MM.1S (cell line): ENCODE results near the gene PATL1.

Source experiments
- DNase-seq: peaks from one replicate; pipeline ENCODE4 v3.0.0-alpha.2; 2015
- H2AFZ ChIP-seq: fragments of 300-600 bp; sonication (generic); 2 replicates; pipeline ENCODE4 v1.6.0; 2016; ENCODE audit warnings: antibody characterized with exemption, low read length
- H3F3A ChIP-seq: fragments of 300-600 bp; sonication (generic); 2 replicates; pipeline ENCODE4 v1.6.1; 2016; ENCODE audit warnings: mild to moderate bottlenecking, antibody characterized with exemption, low read length, moderate library complexity, mixed read lengths; ENCODE audit not compliant: insufficient read depth
- H3K27ac ChIP-seq: fragments of 300-600 bp; sonication (generic); 2 replicates; pipeline ENCODE4 v1.5.1; 2016; ENCODE audit warnings: mild to moderate bottlenecking, low read length
- H3K27me3 ChIP-seq: fragments of 300-600 bp; sonication (generic); replicated peaks from 2 replicates; pipeline ENCODE4 v1.6.0; 2016; ENCODE audit warnings: low read length; ENCODE audit not compliant: insufficient read depth
- H3K36me3 ChIP-seq: fragments of 300-600 bp; sonication (generic); replicated peaks from 2 replicates; pipeline ENCODE4 v1.6.1; 2016; ENCODE audit warnings: mild to moderate bottlenecking, low read length, mixed read lengths; ENCODE audit not compliant: insufficient read depth
- H3K4me1 ChIP-seq: fragments of 300-600 bp; sonication (generic); 2 replicates; pipeline ENCODE4 v1.6.1; 2016; ENCODE audit warnings: low read length, mixed read lengths
- H3K4me2 ChIP-seq: fragments of 300-600 bp; sonication (generic); 2 replicates; pipeline ENCODE4 v1.6.0; 2016; ENCODE audit warnings: low read depth, low read length
- H3K4me3 ChIP-seq: fragments of 300-600 bp; sonication (generic); 2 replicates; pipeline ENCODE4 v1.5.1; 2016; ENCODE audit warnings: low read length, mixed read lengths
- H3K79me2 ChIP-seq: fragments of 300-600 bp; sonication (generic); 2 replicates; pipeline ENCODE4 v1.6.1; 2016; ENCODE audit warnings: mixed run types, low read length, mixed read lengths
- H3K9ac ChIP-seq: fragments of 300-600 bp; sonication (generic); 2 replicates; pipeline ENCODE4 v1.6.1; 2016; ENCODE audit warnings: low read length, mixed read lengths
- H3K9me2 ChIP-seq: fragments of 300-600 bp; sonication (generic); replicated peaks from 2 replicates; pipeline ENCODE4 v1.6.1; 2016; ENCODE audit warnings: mild to moderate bottlenecking, low read length, mixed read lengths; ENCODE audit not compliant: insufficient read depth
- H3K9me3 ChIP-seq: fragments of 300-600 bp; sonication (generic); replicated peaks from 2 replicates; pipeline ENCODE4 v1.6.1; 2016; ENCODE audit warnings: mild to moderate bottlenecking, low read length, mixed read lengths; ENCODE audit not compliant: insufficient read depth
- H4K20me1 ChIP-seq: fragments of 300-600 bp; sonication (generic); 2 replicates; pipeline ENCODE4 v1.6.1; 2016; ENCODE audit warnings: mild to moderate bottlenecking, low read length, moderate library complexity, mixed read lengths; ENCODE audit not compliant: insufficient read depth
- EZH2 ChIP-seq: fragments of 300-600 bp; sonication (generic); optimal IDR thresholded peaks from 2 replicates; pipeline ENCODE3; 2017; ENCODE audit warnings: low read depth, mild to moderate bottlenecking, antibody characterized with exemption, low read length, mixed read lengths
- EZH2phosphoT487 ChIP-seq: fragments of 300-600 bp; sonication (generic); IDR thresholded peaks from 2 replicates; pipeline ENCODE4 v1.6.1; 2018; ENCODE audit warnings: antibody characterized with exemption, low read length
- TF ChIP-seq, protein P1 (sequence below): fragments of 300-600 bp; sonication (generic); IDR thresholded peaks from 2 replicates; pipeline ENCODE4 v1.5.1; 2016; ENCODE audit warnings: antibody characterized with exemption, low read length, mixed read lengths

The PATL1 gene

DNA sequence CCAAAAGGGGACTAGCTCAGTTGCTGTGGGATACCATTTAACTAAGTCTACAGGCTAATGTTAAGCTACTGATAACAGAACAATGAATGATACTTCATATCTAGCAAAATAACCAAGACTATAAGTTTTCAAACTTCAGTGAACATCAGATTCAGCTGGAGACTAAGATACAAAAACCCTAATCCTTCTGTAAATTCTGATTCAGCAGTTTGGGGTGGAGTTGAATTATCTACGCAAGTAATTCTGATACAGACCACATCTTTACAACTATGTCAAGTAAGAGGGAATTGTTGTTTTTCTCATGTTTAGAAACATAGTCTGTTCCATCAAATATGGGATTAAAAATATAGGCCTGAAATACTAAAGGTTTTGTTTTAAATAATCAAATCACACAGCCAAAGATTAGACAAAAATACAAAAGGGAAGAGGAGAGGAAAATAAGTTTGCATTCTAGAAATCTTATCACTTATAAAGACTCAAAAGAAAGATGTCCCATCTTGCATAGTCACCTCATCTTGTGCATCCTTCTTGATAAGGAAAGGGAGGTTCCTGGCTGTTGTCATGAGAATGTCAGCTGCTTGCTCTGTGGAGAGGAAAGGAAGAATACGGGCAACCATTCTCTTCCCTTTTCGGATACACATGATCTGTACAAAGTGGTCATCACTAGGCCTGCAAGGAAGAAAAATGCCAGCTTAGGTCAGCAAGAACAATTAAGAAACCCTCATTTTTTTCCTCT, 21.4 kb downstream of the PATL1 start:
- no peak overlapping the region for H2AFZ ChIP-seq
- no peak for DNase-seq
- no peaks in the 10 kb centered on the region for H4K20me1 ChIP-seq
- H3K9me2 ChIP-seq = no peaks in the 10 kb centered on the region
- H3K9me3 ChIP-seq = no peaks in the 10 kb centered on the region
- no peaks in the 10 kb centered on the region for H3F3A ChIP-seq
- no peak for TF ChIP-seq EZH2
- TF ChIP-seq, protein P1, sequence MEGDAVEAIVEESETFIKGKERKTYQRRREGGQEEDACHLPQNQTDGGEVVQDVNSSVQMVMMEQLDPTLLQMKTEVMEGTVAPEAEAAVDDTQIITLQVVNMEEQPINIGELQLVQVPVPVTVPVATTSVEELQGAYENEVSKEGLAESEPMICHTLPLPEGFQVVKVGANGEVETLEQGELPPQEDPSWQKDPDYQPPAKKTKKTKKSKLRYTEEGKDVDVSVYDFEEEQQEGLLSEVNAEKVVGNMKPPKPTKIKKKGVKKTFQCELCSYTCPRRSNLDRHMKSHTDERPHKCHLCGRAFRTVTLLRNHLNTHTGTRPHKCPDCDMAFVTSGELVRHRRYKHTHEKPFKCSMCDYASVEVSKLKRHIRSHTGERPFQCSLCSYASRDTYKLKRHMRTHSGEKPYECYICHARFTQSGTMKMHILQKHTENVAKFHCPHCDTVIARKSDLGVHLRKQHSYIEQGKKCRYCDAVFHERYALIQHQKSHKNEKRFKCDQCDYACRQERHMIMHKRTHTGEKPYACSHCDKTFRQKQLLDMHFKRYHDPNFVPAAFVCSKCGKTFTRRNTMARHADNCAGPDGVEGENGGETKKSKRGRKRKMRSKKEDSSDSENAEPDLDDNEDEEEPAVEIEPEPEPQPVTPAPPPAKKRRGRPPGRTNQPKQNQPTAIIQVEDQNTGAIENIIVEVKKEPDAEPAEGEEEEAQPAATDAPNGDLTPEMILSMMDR = no peak
- no peak for TF ChIP-seq EZH2phosphoT487
- H3K27me3 ChIP-seq = no peaks in the 10 kb centered on the region
- H3K36me3 ChIP-seq = peaks cover 14% of the 10 kb centered on the region; the same call in 1 of the 2 replicates
- H3K79me2 ChIP-seq = no peaks in the 10 kb centered on the region
- no peak overlapping the region for H3K4me2 ChIP-seq
- H3K9ac ChIP-seq = no peak overlapping the region
- H3K27ac ChIP-seq = no peak overlapping the region
- no peak overlapping the region for H3K4me3 ChIP-seq
- no peaks in the 10 kb centered on the region for H3K4me1 ChIP-seq

DNA sequence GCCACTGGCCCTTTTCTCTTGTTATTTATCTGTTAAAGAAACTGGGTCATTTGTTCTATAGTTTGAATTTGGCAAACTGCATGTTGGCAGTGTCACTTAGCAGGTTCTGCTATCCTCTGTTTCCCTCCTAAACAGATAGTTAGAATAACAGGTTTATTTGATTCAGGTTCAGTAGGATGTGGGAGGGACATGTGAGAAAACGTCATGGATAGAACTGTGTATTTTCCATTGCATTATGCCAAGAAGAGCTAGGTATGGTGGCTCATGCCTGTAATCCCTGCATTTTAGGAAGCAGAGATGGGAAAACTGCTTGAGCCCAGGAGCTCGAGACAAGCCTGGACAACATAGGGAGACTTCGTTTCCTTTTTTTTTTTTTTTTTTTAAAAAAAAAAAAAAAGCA, 24.3 kb downstream of the PATL1 start:
- no peak overlapping the region for H2AFZ ChIP-seq
- no peak overlapping the region for H3K4me3 ChIP-seq
- no peaks in the 10 kb centered on the region for H3K9me2 ChIP-seq
- no peaks in the 10 kb centered on the region for H3K4me1 ChIP-seq
- H3K9me3 ChIP-seq = no peaks in the 10 kb centered on the region
- H3K36me3 ChIP-seq = peaks cover 14% of the 10 kb centered on the region
- DNase-seq = no peak
- no peaks in the 10 kb centered on the region for H3K79me2 ChIP-seq
- no peak overlapping the region for H3K9ac ChIP-seq
- no peak overlapping the region for H3K27ac ChIP-seq
- H3K27me3 ChIP-seq = no peaks in the 10 kb centered on the region
- no peak overlapping the region for H3K4me2 ChIP-seq
- H3F3A ChIP-seq = no peaks in the 10 kb centered on the region
- TF ChIP-seq, protein P1 = no peak
- TF ChIP-seq EZH2 (no peak), EZH2phosphoT487 (no peak)
- no peaks in the 10 kb centered on the region for H4K20me1 ChIP-seq

DNA sequence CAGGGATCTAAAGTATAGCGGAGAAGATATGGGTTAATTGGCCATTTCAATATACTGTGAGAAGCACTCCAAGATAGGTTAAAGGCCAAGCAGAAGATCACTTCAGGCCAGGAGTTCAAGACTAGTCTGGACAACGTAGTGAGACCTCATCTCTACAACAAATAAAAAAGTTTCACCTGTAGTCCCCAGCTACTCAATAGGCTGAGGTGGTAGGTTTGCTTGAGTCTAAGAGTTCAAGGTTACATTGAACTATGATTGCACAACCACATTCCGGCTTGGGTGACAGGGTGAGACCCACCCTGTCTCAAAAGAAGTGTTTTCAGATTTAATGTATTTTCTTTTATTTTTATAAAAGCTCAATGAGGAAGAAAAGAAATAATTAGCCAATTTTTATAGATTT, 25.4 kb downstream of the PATL1 start:
- Histone ChIP-seq H3K36me3 (peaks cover 24% of the 10 kb centered on the region), H3K4me1 (no peaks in the 10 kb centered on the region), H4K20me1 (no peaks in the 10 kb centered on the region), H3K79me2 (no peaks in the 10 kb centered on the region), H2AFZ (no peak overlapping the region), H3K9me3 (no peaks in the 10 kb centered on the region), H3F3A (no peaks in the 10 kb centered on the region), H3K9ac (no peak overlapping the region), H3K9me2 (no peaks in the 10 kb centered on the region), H3K4me3 (no peak overlapping the region), H3K27me3 (no peaks in the 10 kb centered on the region), H3K4me2 (no peak overlapping the region), H3K27ac (no peak overlapping the region)
- no peak for TF ChIP-seq EZH2phosphoT487
- TF ChIP-seq EZH2 = no peak
- TF ChIP-seq, protein P1 = no peak
- DNase-seq = no peak
